ENCODE measurements around the gene NHLRC4. TPM values are rescaled to one million over a fixed set of nuclear protein-coding genes. Genes with fewer than 3 reads are reported as not detected.
A peak's percentile ranks its signal among the peaks of the same experiment; 100 is the strongest.

NHLRC4 gene
- total and polyA plus RNA-seq, 2 of the 13 experiments (the other 11 are each of a cell fraction or from before 2014, with no cell fraction given), result 0.40 to 0.59 TPM

DNA sequence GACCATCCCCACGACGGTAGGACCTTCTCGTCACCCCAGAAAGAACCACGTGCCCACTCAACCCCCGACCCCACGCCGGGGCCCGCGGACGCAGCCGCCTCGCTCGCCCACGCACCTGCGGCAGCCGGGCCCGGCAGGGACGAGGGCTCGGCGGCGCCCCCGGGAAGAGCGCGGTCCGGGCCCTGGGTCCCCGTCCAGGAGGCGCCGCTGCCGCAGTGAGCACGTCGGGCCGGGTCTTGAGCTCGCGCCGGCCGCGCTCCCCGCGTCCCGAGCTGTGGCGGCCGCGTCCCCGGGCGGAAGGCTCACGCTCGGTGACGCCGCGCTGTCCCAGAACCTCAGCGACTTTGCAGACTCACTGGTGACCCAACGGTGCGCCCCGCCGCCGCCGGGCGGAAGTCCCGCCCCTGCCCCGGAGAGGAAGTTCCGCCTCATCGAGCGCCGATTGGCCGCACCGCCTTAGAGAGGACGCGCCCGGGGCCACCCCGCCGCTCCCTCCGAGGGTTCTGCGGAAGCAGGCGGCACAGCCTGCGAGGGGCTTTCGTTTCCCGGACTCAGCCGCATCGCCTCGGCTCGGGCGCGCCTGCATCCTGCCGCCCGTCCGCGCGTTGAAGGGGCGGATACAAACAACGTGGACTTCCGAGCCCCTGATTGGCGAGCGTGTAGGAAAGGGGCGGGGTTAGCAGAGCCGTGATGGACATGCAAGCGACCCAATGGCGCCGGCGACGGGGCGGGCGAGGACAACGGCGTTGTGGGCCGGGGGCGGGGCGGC lies 22.3 kb downstream of the NHLRC4 start (continued):
- TF ChIP-seq CEBPZ (IDR thresholded peaks at IDR 0.05; ENCODE audit: low read length), result no peak; the same call in 1 of the 2 replicates
- peak; percentile 19 for TF ChIP-seq ZBTB25 (CRISPR knock-in tag; IDR thresholded peaks at IDR 0.05)
- no peak for TF ChIP-seq SNAPC5 (CRISPR knock-in tag; IDR thresholded peaks at IDR 0.05; ENCODE audit: borderline replicate concordance)
- TF ChIP-seq, protein P1, sequence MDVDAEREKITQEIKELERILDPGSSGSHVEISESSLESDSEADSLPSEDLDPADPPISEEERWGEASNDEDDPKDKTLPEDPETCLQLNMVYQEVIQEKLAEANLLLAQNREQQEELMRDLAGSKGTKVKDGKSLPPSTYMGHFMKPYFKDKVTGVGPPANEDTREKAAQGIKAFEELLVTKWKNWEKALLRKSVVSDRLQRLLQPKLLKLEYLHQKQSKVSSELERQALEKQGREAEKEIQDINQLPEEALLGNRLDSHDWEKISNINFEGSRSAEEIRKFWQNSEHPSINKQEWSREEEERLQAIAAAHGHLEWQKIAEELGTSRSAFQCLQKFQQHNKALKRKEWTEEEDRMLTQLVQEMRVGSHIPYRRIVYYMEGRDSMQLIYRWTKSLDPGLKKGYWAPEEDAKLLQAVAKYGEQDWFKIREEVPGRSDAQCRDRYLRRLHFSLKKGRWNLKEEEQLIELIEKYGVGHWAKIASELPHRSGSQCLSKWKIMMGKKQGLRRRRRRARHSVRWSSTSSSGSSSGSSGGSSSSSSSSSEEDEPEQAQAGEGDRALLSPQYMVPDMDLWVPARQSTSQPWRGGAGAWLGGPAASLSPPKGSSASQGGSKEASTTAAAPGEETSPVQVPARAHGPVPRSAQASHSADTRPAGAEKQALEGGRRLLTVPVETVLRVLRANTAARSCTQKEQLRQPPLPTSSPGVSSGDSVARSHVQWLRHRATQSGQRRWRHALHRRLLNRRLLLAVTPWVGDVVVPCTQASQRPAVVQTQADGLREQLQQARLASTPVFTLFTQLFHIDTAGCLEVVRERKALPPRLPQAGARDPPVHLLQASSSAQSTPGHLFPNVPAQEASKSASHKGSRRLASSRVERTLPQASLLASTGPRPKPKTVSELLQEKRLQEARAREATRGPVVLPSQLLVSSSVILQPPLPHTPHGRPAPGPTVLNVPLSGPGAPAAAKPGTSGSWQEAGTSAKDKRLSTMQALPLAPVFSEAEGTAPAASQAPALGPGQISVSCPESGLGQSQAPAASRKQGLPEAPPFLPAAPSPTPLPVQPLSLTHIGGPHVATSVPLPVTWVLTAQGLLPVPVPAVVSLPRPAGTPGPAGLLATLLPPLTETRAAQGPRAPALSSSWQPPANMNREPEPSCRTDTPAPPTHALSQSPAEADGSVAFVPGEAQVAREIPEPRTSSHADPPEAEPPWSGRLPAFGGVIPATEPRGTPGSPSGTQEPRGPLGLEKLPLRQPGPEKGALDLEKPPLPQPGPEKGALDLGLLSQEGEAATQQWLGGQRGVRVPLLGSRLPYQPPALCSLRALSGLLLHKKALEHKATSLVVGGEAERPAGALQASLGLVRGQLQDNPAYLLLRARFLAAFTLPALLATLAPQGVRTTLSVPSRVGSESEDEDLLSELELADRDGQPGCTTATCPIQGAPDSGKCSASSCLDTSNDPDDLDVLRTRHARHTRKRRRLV (CRISPR knock-in tag; IDR thresholded peaks at IDR 0.05), result peak; percentile 26; the same call in 1 of the 2 replicates
- no peak for TF ChIP-seq SP140L (CRISPR knock-in tag; IDR thresholded peaks at IDR 0.05; ENCODE audit: borderline replicate concordance)
- peak; percentile 60; the same call in 1 of the 2 replicates for TF ChIP-seq ZNF510 (CRISPR knock-in tag; IDR thresholded peaks at IDR 0.05; ENCODE audit: low read depth)
- TF ChIP-seq ZNF335 (CRISPR knock-in tag; IDR thresholded peaks at IDR 0.05), result no peak
- TF ChIP-seq, protein P2, sequence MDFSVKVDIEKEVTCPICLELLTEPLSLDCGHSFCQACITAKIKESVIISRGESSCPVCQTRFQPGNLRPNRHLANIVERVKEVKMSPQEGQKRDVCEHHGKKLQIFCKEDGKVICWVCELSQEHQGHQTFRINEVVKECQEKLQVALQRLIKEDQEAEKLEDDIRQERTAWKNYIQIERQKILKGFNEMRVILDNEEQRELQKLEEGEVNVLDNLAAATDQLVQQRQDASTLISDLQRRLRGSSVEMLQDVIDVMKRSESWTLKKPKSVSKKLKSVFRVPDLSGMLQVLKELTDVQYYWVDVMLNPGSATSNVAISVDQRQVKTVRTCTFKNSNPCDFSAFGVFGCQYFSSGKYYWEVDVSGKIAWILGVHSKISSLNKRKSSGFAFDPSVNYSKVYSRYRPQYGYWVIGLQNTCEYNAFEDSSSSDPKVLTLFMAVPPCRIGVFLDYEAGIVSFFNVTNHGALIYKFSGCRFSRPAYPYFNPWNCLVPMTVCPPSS (IDR thresholded peaks at IDR 0.05), result no peak
- no peak for TF ChIP-seq XRCC5 (optimal IDR thresholded peaks at IDR 0.05; ENCODE audit: low read length)
- 0 out of 2 replicates have a peak, but pooled peaks have one; percentile 10 for TF ChIP-seq HINFP (CRISPR knock-in tag; IDR thresholded peaks at IDR 0.05; ENCODE audit: low read depth)
- 0 out of 2 replicates have a peak, but pooled peaks have one; percentile 21 for TF ChIP-seq ZBTB10 (CRISPR knock-in tag; IDR thresholded peaks at IDR 0.05; ENCODE audit: borderline replicate concordance)
